CD1c-positive myeloid dendritic cell (primary cell): ENCODE results near the gene DQX1.

Experiments
- DNase-seq: peaks from one replicate; pipeline ENCODE4 v3.0.0-alpha.2; 2016; ENCODE audit errors: extremely low spot score

The DQX1 gene

DNA sequence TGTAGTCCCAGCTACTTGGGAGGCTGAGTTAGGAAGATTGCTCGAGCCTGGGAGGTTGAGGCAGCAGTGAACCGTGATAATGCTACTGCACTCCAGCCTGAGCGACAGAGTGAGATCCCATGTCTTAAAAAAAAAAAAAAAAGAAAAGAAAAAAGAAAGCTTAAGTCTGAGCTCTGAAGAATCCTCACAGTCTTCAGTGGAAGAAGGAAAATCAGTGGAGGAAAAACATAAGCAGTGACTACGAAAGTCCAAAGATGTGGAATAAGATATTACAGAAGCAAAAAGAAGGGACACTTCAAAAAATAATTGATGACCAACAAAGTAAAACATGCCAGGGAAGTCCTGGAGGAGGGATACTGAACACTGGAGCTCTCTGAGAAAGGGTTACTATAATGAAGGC, 15.8 kb downstream of the DQX1 start:
- no peak for DNase-seq

GRCh38 chr2:74507926-74508520, 18.0 kb downstream of the DQX1 start:
- no peak for DNase-seq

DNA sequence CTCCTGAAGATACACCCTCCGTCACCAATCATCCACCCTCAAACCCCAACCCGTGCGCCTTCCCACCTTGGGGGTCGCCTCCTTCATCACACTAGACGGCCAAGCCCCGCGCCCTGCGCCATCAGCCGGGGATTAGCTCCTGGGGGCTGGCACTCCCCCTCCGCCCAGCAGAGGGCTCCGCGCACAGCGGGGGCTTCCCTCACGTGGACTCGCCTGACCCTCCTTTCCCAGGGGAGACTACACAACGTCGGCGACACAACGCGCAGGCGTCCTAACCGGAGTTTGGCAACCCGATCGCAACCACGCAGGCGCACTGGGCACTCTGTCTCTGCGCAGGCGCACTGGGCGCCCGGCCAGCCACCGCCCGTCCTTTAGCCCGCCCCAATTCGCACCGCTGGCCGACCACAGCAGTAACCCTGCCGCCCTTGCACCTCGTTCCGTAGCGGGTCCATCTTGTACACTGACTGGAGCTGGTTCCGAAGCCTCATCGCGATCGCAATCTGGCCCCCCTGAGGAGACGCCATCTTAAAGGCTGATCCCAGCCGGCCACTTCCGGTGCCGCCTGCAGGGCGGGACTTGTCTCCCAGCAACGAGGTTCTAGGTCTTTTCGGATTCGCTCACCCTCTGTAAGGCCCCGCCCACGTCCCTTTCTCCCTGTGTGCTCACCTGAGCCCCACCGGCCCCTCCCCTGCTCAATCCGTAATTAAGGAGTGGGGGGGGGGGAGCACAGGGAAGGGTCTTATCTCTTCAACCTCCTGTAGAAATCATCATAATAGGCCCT, 18.7 kb downstream of the DQX1 start, which contains the start of gene PCGF1:
PCGF1 (minus strand) TSS at position 551 of the 781 bp plus-strand sequence; CDS start at position 524, 27 bp downstream.
- peak; percentile 98 for DNase-seq

DNA sequence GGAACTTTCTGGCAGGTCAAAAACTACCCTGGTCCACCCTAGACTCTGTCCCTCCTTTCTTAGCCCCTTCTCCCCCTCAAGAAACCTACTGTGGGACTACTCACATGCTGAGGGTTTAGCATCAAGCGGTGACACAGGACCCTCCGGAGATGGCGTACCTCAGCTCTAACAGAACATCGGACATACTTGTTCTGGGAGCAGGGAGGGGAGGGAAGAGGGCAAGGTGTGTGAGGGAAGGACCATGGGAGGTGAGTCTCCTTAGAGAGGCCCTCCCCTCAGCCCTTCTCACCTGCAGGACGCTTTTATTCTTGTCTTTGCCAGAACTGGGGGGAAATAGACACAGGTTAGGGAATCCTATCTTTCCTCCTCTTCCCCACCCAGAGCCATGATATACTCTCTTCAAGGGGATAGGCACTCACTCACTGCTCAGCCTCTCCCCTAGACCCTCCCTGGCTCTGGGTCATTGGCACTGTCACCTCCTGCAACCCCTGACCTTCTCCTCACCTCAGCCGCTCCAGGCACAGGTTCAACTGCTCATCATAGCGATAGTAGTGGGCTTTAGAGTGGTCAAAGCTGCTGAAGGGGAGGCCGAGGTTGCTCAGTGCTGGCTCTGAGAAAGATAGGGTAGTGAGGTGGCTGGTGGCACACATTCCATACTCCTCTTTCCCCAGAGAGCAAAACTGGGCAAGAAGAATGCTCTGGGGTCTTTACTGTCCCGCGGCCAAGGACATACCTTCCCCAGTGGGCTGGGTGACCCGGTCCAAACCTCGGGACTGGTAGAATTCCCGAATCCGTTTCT, 20.4 kb downstream of the DQX1 start:
- no peak for DNase-seq

DNA sequence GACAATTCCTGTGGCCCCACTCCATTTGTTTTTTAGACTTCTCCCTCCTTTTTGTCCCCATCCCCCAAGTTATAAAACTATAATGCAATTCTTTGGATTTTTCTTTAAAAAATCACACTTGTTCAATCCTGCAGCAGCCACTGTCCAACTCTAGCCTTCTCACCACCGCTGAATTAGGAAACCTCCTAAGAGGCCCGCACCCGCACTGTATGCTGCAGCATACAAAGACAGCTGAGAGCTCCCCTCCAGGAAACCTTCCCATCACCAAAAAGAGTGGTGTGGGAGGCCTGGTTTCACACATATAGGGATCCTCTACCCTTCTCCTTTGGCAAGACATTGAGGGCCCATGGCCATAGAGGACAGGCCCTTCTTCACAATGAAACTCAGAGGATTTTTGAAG, 21.4 kb downstream of the DQX1 start:
- DNase-seq, result no peak

GRCh38 chr2:74503506-74504475, 22.2 kb downstream of the DQX1 start:
- DNase-seq, result no peak

DNA sequence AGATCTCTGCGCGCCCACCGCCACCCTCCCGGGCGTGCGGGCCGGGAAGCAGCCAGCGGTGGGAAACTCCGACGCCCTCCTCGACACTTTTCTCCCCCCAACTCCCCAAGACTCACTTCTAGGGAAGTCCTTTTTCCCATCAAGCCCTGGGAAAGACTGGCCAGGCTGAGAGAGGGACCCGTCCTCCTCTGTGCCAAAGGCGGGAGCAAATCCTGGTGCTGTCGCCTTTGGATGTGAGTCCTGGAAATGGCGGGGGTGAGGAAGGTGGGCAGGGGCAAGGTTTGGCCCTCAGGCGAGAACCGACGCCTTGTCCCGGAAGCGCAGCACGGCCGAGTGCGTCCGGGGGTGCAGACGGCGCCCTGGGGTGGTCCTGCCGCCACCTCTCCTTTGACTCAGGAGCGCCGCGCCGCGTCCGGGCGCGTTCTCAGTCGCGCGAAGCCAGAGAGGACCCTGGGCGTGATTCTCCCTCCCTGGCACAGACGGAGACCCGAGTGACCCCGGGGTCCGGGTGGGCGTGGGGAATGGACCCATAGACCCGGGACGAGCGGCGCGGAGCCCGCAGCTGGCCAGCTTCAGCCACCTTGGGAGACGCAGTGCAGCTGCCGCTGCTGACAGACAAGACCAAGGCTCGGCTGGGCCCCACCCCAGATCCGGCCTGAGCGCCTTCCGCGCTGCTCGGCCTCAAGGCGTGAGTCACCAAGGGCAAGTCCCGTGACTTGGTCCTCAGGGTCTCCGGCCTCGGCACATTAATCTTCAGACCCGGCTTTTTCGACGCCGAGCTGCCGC, 23.1 kb downstream of the DQX1 start:
- peak; percentile 71 for DNase-seq

DNA sequence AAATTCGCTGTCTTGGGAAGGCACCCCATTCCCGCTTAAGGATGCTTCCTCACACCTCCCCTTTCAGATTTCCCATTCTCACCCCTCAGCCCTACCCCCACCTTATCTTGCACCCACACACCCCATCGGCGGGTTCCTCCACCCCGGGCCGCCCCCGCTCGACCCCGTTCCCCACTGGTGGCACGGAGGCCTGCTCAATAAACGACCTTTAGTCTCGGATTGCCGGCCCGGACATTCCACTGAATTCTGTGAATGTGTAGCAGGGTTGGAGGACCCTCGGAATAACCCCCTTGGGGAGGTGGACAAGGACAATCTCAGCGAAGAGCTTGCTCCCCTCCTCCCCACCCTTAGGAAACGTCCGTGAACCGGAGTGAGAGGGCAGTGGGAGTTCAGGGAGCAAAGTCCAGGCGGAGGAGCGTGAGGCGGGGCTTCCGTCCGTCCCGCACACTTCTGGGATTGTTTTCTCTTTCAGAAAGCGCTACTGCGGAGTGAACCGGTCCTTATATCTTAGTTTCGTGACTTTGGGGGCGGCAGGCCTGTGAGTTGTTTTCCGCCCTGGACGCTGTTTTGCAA, 23.8 kb downstream of the DQX1 start:
- no peak for DNase-seq

GRCh38 chr2:74501335-74502071, 24.5 kb downstream of the DQX1 start:
- DNase-seq, result no peak

GRCh38 chr2:74500578-74500946, 25.5 kb downstream of the DQX1 start:
- no peak for DNase-seq

GRCh38 chr2:74499940-74500577, 26.0 kb downstream of the DQX1 start:
- no peak for DNase-seq

DNA sequence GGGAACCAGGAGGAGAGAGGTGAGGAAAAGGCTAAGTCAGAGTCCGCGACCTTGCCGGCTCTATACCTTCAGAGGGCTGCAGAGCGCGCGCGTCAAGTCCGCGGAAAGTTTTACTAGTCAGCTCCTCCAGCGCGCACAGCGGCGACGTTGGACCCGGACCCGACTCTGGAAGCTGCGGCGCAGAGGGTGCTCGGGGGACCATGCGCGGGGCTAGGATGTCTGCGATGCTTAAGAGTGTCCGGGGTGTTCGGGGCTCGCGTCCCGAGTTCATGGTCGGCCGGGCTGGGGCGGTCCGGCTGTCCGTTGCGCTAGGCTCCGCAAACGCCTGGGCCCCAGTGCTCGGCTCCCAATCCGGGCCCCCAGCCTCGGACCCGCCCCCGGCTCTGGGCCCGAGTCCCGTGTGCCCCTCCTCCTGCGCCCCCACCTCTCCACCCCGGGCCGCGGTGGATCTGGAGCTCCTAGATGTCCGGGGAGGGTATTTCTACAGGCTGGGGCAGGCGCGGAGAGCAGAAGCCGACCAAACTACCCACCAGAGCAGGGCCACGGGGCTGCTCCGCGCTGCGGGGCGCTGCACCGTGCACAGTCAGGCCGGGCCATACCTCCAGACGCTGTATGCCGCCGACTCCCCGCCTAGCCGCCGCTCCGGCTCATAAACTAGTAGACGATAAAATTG, 26.6 kb downstream of the DQX1 start, which contains the start of gene LBX2:
LBX2 (minus strand) TSS at position 337 of the 673 bp plus-strand sequence; CDS start at position 271, 66 bp downstream.
- DNase-seq, result no peak

- peak; percentile 35 for DNase-seq
These were observed 27.3 kb downstream of the DQX1 start for GRCh38 chr2:74498500-74499266.

- DNase-seq, result no peak
These were observed 28.1 kb downstream of the DQX1 start for GRCh38 chr2:74497777-74498499.

DNA sequence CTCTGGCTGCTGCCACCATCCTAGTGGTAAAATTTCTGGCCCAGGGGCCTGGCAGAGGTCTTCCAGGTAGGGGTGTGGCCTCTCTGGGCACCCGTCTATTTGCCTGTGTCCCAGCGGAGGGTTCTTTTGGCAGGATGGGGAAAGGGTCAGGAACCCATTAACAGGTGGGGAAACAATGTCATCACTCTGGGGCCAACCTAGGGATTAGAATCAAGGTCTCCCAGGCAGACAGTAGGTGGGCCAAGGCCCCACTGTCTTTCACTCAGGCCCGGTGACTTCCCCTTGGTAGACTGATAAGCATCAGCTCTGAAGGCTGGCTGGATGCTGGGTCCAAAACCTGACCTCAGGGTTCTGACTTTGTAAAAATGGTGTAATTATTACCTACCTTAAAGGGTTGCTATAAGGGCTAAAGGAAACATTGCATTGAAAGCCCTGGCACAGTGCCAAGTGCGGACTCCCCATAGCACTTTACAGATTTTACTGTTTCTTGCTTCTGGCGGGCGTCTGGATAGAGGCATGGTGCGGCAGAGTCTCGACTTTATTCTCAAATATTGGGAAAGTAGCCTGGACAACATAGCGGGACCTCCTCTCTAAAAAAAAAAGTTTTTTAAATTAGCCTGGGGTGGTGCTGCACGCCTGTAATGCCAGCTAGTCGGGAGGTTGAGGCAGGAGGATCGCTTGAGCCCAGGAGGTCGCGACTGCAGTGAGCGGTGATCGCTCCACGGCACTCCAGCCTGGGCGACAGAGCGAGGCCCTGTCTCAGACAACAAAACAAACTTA, 28.8 kb downstream of the DQX1 start:
- DNase-seq, result no peak

DNA sequence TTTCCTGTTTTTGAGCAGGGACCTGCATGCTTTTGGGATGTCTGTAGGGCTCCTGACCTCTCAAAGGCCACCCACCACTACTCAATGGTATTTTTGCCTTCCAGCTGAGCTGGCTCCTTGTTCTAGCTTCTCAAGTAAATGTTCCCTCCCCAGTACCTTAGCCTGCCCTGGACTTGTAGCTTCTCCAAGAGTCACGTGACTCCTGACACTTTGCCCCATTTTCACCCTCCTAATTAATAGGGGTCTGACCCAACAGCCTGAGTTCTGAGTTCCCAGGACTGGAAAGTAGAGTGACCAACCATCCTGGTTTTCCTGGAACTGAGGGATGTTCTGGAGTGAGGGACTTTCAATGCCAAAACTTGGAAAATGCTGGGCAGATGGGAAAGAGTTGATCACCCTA, 30.6 kb downstream of the DQX1 start:
- no peak for DNase-seq
